Stimulated activated naive CD8-positive, alpha-beta T cell treated with anti-CD3 and anti-CD28 coated beads, Interleukin-15, Interleukin-2, amounts not matched to agents 100 ng/mL and 50 ng/mL, for 24 hours (primary cell): ENCODE results near the gene TAF4.

Source experiments
- H3K27ac Mint-ChIP-seq: one replicate; pipeline ENCODE4 v1.8.0; 2021; ENCODE audit warnings: mild to moderate bottlenecking, mixed read lengths
- H3K27me3 Mint-ChIP-seq: one replicate; pipeline ENCODE4 v1.8.0; 2021; ENCODE audit warnings: mixed read lengths
- H3K36me3 Mint-ChIP-seq: one replicate; pipeline ENCODE4 v1.8.0; 2021; ENCODE audit warnings: low read depth, mixed read lengths
- H3K4me1 Mint-ChIP-seq: one replicate; pipeline ENCODE4 v1.8.0; 2021; ENCODE audit warnings: low read depth, mixed read lengths
- H3K4me3 Mint-ChIP-seq: one replicate; pipeline ENCODE4 v1.8.0; 2021; ENCODE audit warnings: mild to moderate bottlenecking, mixed read lengths
- H3K9me3 Mint-ChIP-seq: one replicate; pipeline ENCODE4 v1.8.0; 2021; ENCODE audit warnings: mixed read lengths

The TAF4 gene

GRCh38 chr20:61936701-61937131, 129.0 kb downstream of the TAF4 start:
- H3K36me3 Mint-ChIP-seq, result no peaks in the 10 kb centered on the region
- H3K4me3 Mint-ChIP-seq, result no peak overlapping the region
- H3K4me1 Mint-ChIP-seq, result no peaks in the 10 kb centered on the region
- H3K27me3 Mint-ChIP-seq, result no peaks in the 10 kb centered on the region
- no peak overlapping the region for H3K27ac Mint-ChIP-seq
- no peaks in the 10 kb centered on the region for H3K9me3 Mint-ChIP-seq

GRCh38 chr20:61935926-61936700, 129.6 kb downstream of the TAF4 start:
- Mint-ChIP-seq H3K27ac (no peak overlapping the region), H3K27me3 (no peaks in the 10 kb centered on the region), H3K36me3 (no peaks in the 10 kb centered on the region), H3K9me3 (no peaks in the 10 kb centered on the region), H3K4me1 (no peaks in the 10 kb centered on the region), H3K4me3 (no peak overlapping the region)

GRCh38 chr20:61934716-61935530, 130.8 kb downstream of the TAF4 start:
- Mint-ChIP-seq H3K27ac (no peak overlapping the region), H3K4me1 (no peaks in the 10 kb centered on the region), H3K9me3 (no peaks in the 10 kb centered on the region), H3K36me3 (no peaks in the 10 kb centered on the region), H3K4me3 (no peak overlapping the region), H3K27me3 (no peaks in the 10 kb centered on the region)

GRCh38 chr20:61933951-61934715, 131.5 kb downstream of the TAF4 start:
- no peaks in the 10 kb centered on the region for H3K27me3 Mint-ChIP-seq
- H3K4me3 Mint-ChIP-seq, result no peak overlapping the region

GRCh38 chr20:61933481-61933950, 132.2 kb downstream of the TAF4 start:
- Mint-ChIP-seq H3K27me3 (no peaks in the 10 kb centered on the region), H3K4me3 (no peak overlapping the region), H3K27ac (no peak overlapping the region), H3K4me1 (no peaks in the 10 kb centered on the region), H3K9me3 (no peaks in the 10 kb centered on the region), H3K36me3 (no peaks in the 10 kb centered on the region)

More at GRCh38 chr20:61933951-61934715, 131.5 kb downstream of the TAF4 start:
- no peak overlapping the region for H3K27ac Mint-ChIP-seq
- no peaks in the 10 kb centered on the region for H3K4me1 Mint-ChIP-seq
- no peaks in the 10 kb centered on the region for H3K9me3 Mint-ChIP-seq
- no peaks in the 10 kb centered on the region for H3K36me3 Mint-ChIP-seq

- Mint-ChIP-seq H3K4me3 (no peak overlapping the region), H3K36me3 (no peaks in the 10 kb centered on the region), H3K27ac (no peak overlapping the region), H3K9me3 (no peaks in the 10 kb centered on the region), H3K4me1 (no peaks in the 10 kb centered on the region), H3K27me3 (no peaks in the 10 kb centered on the region)
These were observed 132.8 kb downstream of the TAF4 start for GRCh38 chr20:61932711-61933480.

- H3K36me3 Mint-ChIP-seq, result no peaks in the 10 kb centered on the region
- no peaks in the 10 kb centered on the region for H3K9me3 Mint-ChIP-seq
- H3K4me3 Mint-ChIP-seq, result no peak overlapping the region
- H3K27me3 Mint-ChIP-seq, result no peaks in the 10 kb centered on the region
- H3K4me1 Mint-ChIP-seq, result no peaks in the 10 kb centered on the region
- H3K27ac Mint-ChIP-seq, result no peak overlapping the region
These were observed 133.5 kb downstream of the TAF4 start for GRCh38 chr20:61932199-61932592.

GRCh38 chr20:61931476-61932198, 134.0 kb downstream of the TAF4 start:
- Mint-ChIP-seq H3K36me3 (no peaks in the 10 kb centered on the region), H3K4me1 (no peaks in the 10 kb centered on the region), H3K27ac (no peak overlapping the region), H3K27me3 (no peaks in the 10 kb centered on the region), H3K9me3 (no peaks in the 10 kb centered on the region), H3K4me3 (no peak overlapping the region)

GRCh38 chr20:61930776-61931475, 134.8 kb downstream of the TAF4 start:
- Mint-ChIP-seq H3K27ac (no peak overlapping the region), H3K9me3 (no peaks in the 10 kb centered on the region), H3K36me3 (no peaks in the 10 kb centered on the region), H3K27me3 (no peaks in the 10 kb centered on the region), H3K4me3 (no peak overlapping the region), H3K4me1 (no peaks in the 10 kb centered on the region)

GRCh38 chr20:61929971-61930666, 135.6 kb downstream of the TAF4 start:
- Mint-ChIP-seq H3K4me3 (no peak overlapping the region), H3K4me1 (no peaks in the 10 kb centered on the region), H3K9me3 (no peaks in the 10 kb centered on the region)

GRCh38 chr20:61929561-61929960, 136.1 kb downstream of the TAF4 start:
- H3K4me1 Mint-ChIP-seq, result no peaks in the 10 kb centered on the region
- H3K9me3 Mint-ChIP-seq, result no peaks in the 10 kb centered on the region
- no peak overlapping the region for H3K4me3 Mint-ChIP-seq
- H3K36me3 Mint-ChIP-seq, result no peaks in the 10 kb centered on the region
- no peak overlapping the region for H3K27ac Mint-ChIP-seq
- H3K27me3 Mint-ChIP-seq, result no peaks in the 10 kb centered on the region

More at GRCh38 chr20:61929971-61930666, 135.6 kb downstream of the TAF4 start:
- no peaks in the 10 kb centered on the region for H3K27me3 Mint-ChIP-seq
- no peaks in the 10 kb centered on the region for H3K36me3 Mint-ChIP-seq
- no peak overlapping the region for H3K27ac Mint-ChIP-seq

- Mint-ChIP-seq H3K27me3 (no peaks in the 10 kb centered on the region), H3K27ac (no peak overlapping the region), H3K4me3 (no peak overlapping the region), H3K36me3 (no peaks in the 10 kb centered on the region), H3K9me3 (no peaks in the 10 kb centered on the region), H3K4me1 (no peaks in the 10 kb centered on the region)
These were observed 137.7 kb downstream of the TAF4 start for GRCh38 chr20:61927826-61928541.
